GM12865 (cell line): ENCODE results near the gene TBKBP1.

Experiments used
- DNase-seq: peaks from one replicate; pipeline ENCODE4 v3.0.0; 2010; ENCODE audit warnings: low read depth
- H3K4me3 ChIP-seq: 2 replicates; pipeline ENCODE4 v1.5.1; 2011; ENCODE audit warnings: mild to moderate bottlenecking, low read depth, low read length, control low read depth
- CTCF ChIP-seq: IDR thresholded peaks from 2 replicates; pipeline ENCODE4 v1.5.1; 2011; ENCODE audit warnings: low read length, control low read depth, low read depth, inconsistent platforms; ENCODE audit not compliant: insufficient read depth; ENCODE audit errors: missing control alignments

The TBKBP1 gene

GRCh38 chr17:47714773-47715396 is 20.9 kb downstream of the TBKBP1 start:
- no peak for TF ChIP-seq CTCF
- DNase-seq = peak; percentile 83
- H3K4me3 ChIP-seq = no peak overlapping the region

- no peak overlapping the region for H3K4me3 ChIP-seq
- TF ChIP-seq CTCF = no peak
- no peak for DNase-seq
These were observed 21.8 kb downstream of the TBKBP1 start for GRCh38 chr17:47715669-47716325.

DNA sequence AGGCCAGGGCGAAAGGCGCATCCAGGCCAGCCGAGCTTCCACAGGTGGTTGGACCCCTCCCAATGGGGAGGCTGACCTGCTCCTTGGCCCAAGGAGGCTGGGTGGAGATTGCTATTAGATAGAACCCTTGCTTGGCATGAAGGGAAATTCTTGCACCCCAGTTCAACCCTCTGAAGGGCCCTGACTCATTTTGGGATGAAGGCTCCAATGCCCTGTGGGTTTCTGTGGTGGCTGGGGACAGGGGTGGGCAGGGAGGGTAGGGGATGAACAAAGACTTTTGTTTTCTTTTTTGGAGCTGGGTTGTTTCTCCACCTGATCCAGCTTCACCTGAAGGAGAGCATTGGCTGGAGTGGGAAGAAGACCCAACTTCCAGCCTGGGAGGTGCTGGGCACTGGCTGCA is 22.4 kb downstream of the TBKBP1 start:
- H3K4me3 ChIP-seq = no peak overlapping the region
- no peak for TF ChIP-seq CTCF
- no peak for DNase-seq

- peak; percentile 36 for TF ChIP-seq CTCF
- H3K4me3 ChIP-seq = no peak overlapping the region
- no peak for DNase-seq
These were observed 23.3 kb downstream of the TBKBP1 start for GRCh38 chr17:47717261-47717697.

GRCh38 chr17:47717979-47718621 is 24.1 kb downstream of the TBKBP1 start:
- TF ChIP-seq CTCF = no peak
- DNase-seq = no peak
- H3K4me3 ChIP-seq = no peak overlapping the region

GRCh38 chr17:47718634-47719405 is 24.9 kb downstream of the TBKBP1 start:
- no peak for DNase-seq
- TF ChIP-seq CTCF = no peak
- no peak overlapping the region for H3K4me3 ChIP-seq
